RWPE2 (cell line): ENCODE measurements around the gene EGFL7.

Experiments
- ATAC-seq: fragments of 200-7000 bp; cut with Tn5 transposase; 3 replicates; pipeline ENCODE4 v1.9.1; 2021; ENCODE audit warnings: low read depth
- DNase-seq: peaks from one replicate; pipeline ENCODE4 v3.0.0-alpha.2; 2020; ENCODE audit warnings: low spot score
- H3K27ac ChIP-seq: fragments of 450-650 bp; 2 replicates; pipeline ENCODE4 v1.5.1; 2017; ENCODE audit warnings: mild to moderate bottlenecking; ENCODE audit not compliant: poor library complexity, severe bottlenecking
- H3K27me3 ChIP-seq: fragments of 250-450 bp; sonication (Bioruptor Pico); 2 replicates; pipeline ENCODE4 v1.5.1; 2021; ENCODE audit warnings: mild to moderate bottlenecking, moderate library complexity; ENCODE audit not compliant: insufficient read depth, poor library complexity, severe bottlenecking
- H3K36me3 ChIP-seq: fragments of 250-450 bp; sonication (Bioruptor Pico); 2 replicates; pipeline ENCODE4 v1.5.1; 2020; ENCODE audit warnings: low read depth, mild to moderate bottlenecking, moderate library complexity
- H3K4me1 ChIP-seq: fragments of 250-450 bp; sonication (Bioruptor Pico); 2 replicates; pipeline ENCODE4 v1.5.1; 2021; ENCODE audit warnings: mild to moderate bottlenecking, moderate library complexity; ENCODE audit not compliant: insufficient read depth, poor library complexity, severe bottlenecking
- H3K4me3 ChIP-seq: fragments of 250-450 bp; sonication (Bioruptor Pico); 2 replicates; pipeline ENCODE4 v1.5.1; 2021; ENCODE audit warnings: mild to moderate bottlenecking, moderate library complexity; ENCODE audit not compliant: severe bottlenecking
- H3K9me3 ChIP-seq: fragments of 250-450 bp; sonication (Bioruptor Pico); 2 replicates; pipeline ENCODE4 v1.5.1; 2021; ENCODE audit warnings: mild to moderate bottlenecking, moderate library complexity; ENCODE audit not compliant: severe bottlenecking
- CTCF ChIP-seq: fragments of 450-650 bp; IDR thresholded peaks from one replicate; pipeline ENCODE4 v1.5.1; 2017; ENCODE audit warnings: mild to moderate bottlenecking, moderate library complexity; ENCODE audit not compliant: poor library complexity, severe bottlenecking

EGFL7 gene

GRCh38 chr9:136671646-136672430, 9.1 kb downstream of the EGFL7 start:
- Histone ChIP-seq H3K27ac (no peak overlapping the region), H3K27me3 (no peaks in the 10 kb centered on the region), H3K4me3 (no peak overlapping the region), H3K4me1 (no peaks in the 10 kb centered on the region), H3K36me3 (peaks cover 3% of the 10 kb centered on the region; the same call in 1 of the 2 replicates), H3K9me3 (no peaks in the 10 kb centered on the region)
- peak; percentile 86 for TF ChIP-seq CTCF
- peak; percentile 23; the same call in 1 of the 3 replicates for ATAC-seq
- no peak for DNase-seq

- no peak for DNase-seq
- Histone ChIP-seq H3K27ac (no peak overlapping the region), H3K9me3 (no peaks in the 10 kb centered on the region), H3K4me3 (no peak overlapping the region), H3K4me1 (no peaks in the 10 kb centered on the region), H3K36me3 (peaks cover 3% of the 10 kb centered on the region; the same call in 1 of the 2 replicates), H3K27me3 (no peaks in the 10 kb centered on the region)
- no peak for TF ChIP-seq CTCF
- no peak for ATAC-seq
Measured at GRCh38 chr9:136672431-136673087, 9.8 kb downstream of the EGFL7 start.

- H3K27ac ChIP-seq: no peak overlapping the region
- DNase-seq (no peak), ATAC-seq (no peak)
- TF ChIP-seq CTCF: no peak
- H3K9me3 ChIP-seq: no peaks in the 10 kb centered on the region
- peaks cover 3% of the 10 kb centered on the region; the same call in 1 of the 2 replicates for H3K36me3 ChIP-seq
- no peaks in the 10 kb centered on the region for H3K4me1 ChIP-seq
- no peak overlapping the region for H3K4me3 ChIP-seq
- no peaks in the 10 kb centered on the region for H3K27me3 ChIP-seq
Measured at GRCh38 chr9:136673088-136673974, 10.6 kb downstream of the EGFL7 start.

GRCh38 chr9:136673975-136674785, 11.5 kb downstream of the EGFL7 start:
- no peaks in the 10 kb centered on the region for H3K4me1 ChIP-seq
- H3K9me3 ChIP-seq: no peaks in the 10 kb centered on the region
- no peak overlapping the region for H3K4me3 ChIP-seq
- no peaks in the 10 kb centered on the region for H3K27me3 ChIP-seq
- no peak for DNase-seq
- TF ChIP-seq CTCF: no peak
- no peak for ATAC-seq
- H3K27ac ChIP-seq: no peak overlapping the region
- peaks cover 3% of the 10 kb centered on the region; the same call in 1 of the 2 replicates for H3K36me3 ChIP-seq
